ENCODE results near the gene HDDC3. TPM values are rescaled to one million over a fixed set of nuclear protein-coding genes. Genes with fewer than 3 reads are reported as not detected.

HDDC3 gene
- total and polyA plus RNA-seq, 2 donors (not counting 3 experiments of a cell fraction or from before 2014, with no cell fraction given), result 16.0 to 20.2 TPM

- no peak for DNase-seq (ENCODE audit: low read depth, low spot score)
- Histone ChIP-seq H3K27ac (ENCODE audit: insufficient read depth, low read depth, low read length) (no peak overlapping the region), H3K4me2 (ENCODE audit: insufficient read depth, low read length) (no peak overlapping the region), H3K4me1 (ENCODE audit: control insufficient read depth, extremely low read depth, insufficient read depth, low read length) (peaks cover 24% of the 10 kb centered on the region), H3K27me3 (ENCODE audit: control insufficient read depth in 2 of 2, insufficient read depth in 2 of 2, low read length in 2 of 2) (no peaks in the 10 kb centered on the region), H2AFZ (ENCODE audit: low read depth, low read length) (no peak overlapping the region), H3K79me2 (ENCODE audit: control insufficient read depth, insufficient read depth, low read length) (peaks cover 15% of the 10 kb centered on the region), H3K9ac (replicated peaks; ENCODE audit: extremely low read depth, insufficient read depth, low read length) (no peak overlapping the region), H3K9me1 (replicated peaks; ENCODE audit: control insufficient read depth, extremely low read depth, insufficient read depth, low read length) (no peaks in the 10 kb centered on the region), H3K4me3 (replicated peaks in 1 of 3; ENCODE audit: insufficient read depth in 1 of 3, low read depth in 1 of 3, low read length in 3 of 3) (no peak overlapping the region), H4K20me1 (replicated peaks; ENCODE audit: control insufficient read depth, extremely low read depth, insufficient read depth, low read length) (no peaks in the 10 kb centered on the region), H3K36me3 (ENCODE audit: control insufficient read depth in 2 of 2, extremely low read depth in 1 of 2, insufficient read depth in 2 of 2, low read length in 2 of 2) (peaks cover 3 to 27% of the 10 kb centered on the region in 2 experiments), H3K9me3 (replicated peaks; ENCODE audit: control insufficient read depth, insufficient read depth, low read length) (no peaks in the 10 kb centered on the region)
- TF ChIP-seq CTCF (IDR thresholded peaks at IDR 0.05; ENCODE audit: extremely low read depth in 1 of 2, insufficient read depth in 1 of 2, low read depth in 1 of 2, low read length in 2 of 2) (no peak), FOS (IDR thresholded peaks at IDR 0.05; ENCODE audit: borderline replicate concordance, insufficient read depth, low read length) (no peak), GATA2 (IDR thresholded peaks at IDR 0.05; ENCODE audit: insufficient read depth, insufficient read length, low read depth, low read length) (no peak), MAX (IDR thresholded peaks at IDR 0.05; ENCODE audit: insufficient read depth, insufficient read length) (no peak), POLR2A (IDR thresholded peaks at IDR 0.05; ENCODE audit: low read depth, low read length) (no peak), POLR2AphosphoS5 (IDR thresholded peaks at IDR 0.05; ENCODE audit: insufficient read depth, low read depth, low read length) (no peak), JUN (IDR thresholded peaks at IDR 0.05; ENCODE audit: borderline replicate concordance, insufficient read depth, insufficient read length, low read depth) (no peak), MYC (IDR thresholded peaks at IDR 0.05; ENCODE audit: low read depth, low read length) (no peak), EZH2 (IDR thresholded peaks at IDR 0.05; ENCODE audit: borderline replicate concordance, low read depth, low read length, severe bottlenecking) (no peak)
- CTCF ChIA-PET, result interaction anchor here (0.6 to 3.9 kb wide), 34 partner anchors 9 to 593 kb away, joined by 3 to 237 read pairs (median 8); partner anchors contain the start of genes BLM, MAN2A2 and UNC45A
- dilution Hi-C loops (cut with MboI; ENCODE audit: extremely low pct_ligation_motif_present, low sequenced_read_pairs) (no loop called here), intact Hi-C loops (cut with micrococcal nuclease) (loop anchor here (1.0 to 10.0 kb wide), 8 partner anchors 48 to 566 kb away; partner anchors contain the start of gene BLM)
- BruUV-seq (replicated peaks), result no TSS peak
- POLR2A ChIA-PET, result interaction anchor here (0.7 kb wide), 1 partner anchor 550 kb away, joined by 3 read pairs; no protein-coding TSS in a partner anchor
- no peak for FAIRE-seq
Observed at GRCh38 chr15:90886291-90886614, 46.1 kb downstream of the HDDC3 start.
